Measurements from ENCODE around the gene KRTAP23-1. TPM values are rescaled to one million over a fixed set of nuclear protein-coding genes. Genes with fewer than 3 reads are reported as not detected.

KRTAP23-1 gene, protein sequence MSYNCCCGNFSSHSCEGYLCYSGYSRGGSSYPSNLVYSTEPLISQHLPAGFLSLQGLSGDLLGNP
- not detected for total RNA-seq
- polyA plus RNA-seq = not detected
- total RNA-seq = 0 reads per million in 6 experiments

DNA sequence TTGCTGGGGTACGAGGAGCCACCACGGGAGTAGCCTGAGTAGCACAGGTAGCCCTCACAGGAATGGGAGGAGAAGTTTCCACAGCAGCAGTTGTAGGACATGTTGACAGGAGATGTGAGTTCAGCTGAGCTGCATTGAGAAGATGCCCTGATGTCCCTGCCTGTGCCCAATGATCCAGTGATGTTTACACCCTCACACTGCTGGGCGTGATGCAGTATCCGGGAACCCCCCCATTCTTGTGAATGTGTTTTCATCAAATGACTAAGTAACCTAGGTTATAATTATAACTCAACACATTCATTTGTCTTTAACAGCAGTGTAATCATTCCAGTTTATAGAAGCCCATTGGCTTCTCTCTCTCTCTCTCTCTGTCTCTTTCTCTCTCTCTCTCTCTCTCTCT is at the start of gene KRTAP23-1:
Gene KRTAP23-1 (minus strand): TSS at position 101 of the 400 bp plus-strand sequence. CDS start 0 bp downstream, at position 101.
- Mint-ChIP-seq H3K9me3 (no peaks in the 10 kb centered on the region), H3K4me3 (no peak within 1 kb of the TSS), H3K27ac (no peak within 1 kb of the TSS), H3K36me3 (no peaks in the 10 kb centered on the region), H3K4me1 (no peaks in the 10 kb centered on the region), H3K27me3 (peaks cover 0 to 19% (median 1%) of the 10 kb centered on the region in 5 donors)
- ATAC-seq (no peak), DNase-seq (no peak)
- POLR2A ChIA-PET = no interaction called here

GRCh38 chr21:30395731-30396130 is 47.3 kb upstream of the KRTAP23-1 start, which contains the start of gene KRTAP13-1:
KRTAP13-1 (plus strand) TSS chr21:30396031; CDS start chr21:30396087, 56 bp downstream.
- Mint-ChIP-seq H3K36me3 (no peaks in the 10 kb centered on the region), H3K4me3 (no peak within 1 kb of the TSS), H3K27ac (no peak within 1 kb of the TSS), H3K27me3 (peaks cover 5 to 22% (median 10%) of the 10 kb centered on the region in 5 donors), H3K9me3 (peaks cover 0 to 6% (median 1%) of the 10 kb centered on the region in 9 donors), H3K4me1 (no peaks in the 10 kb centered on the region)
- DNase-seq (no peak), ATAC-seq (no peak)
- POLR2A ChIA-PET = no interaction called here

GRCh38 chr21:30391492-30392025 is 43.2 kb upstream of the KRTAP23-1 start:
- no peak overlapping the region for H3K27ac Mint-ChIP-seq
- POLR2A ChIA-PET = no interaction called here
- H3K36me3 Mint-ChIP-seq = no peaks in the 10 kb centered on the region
- DNase-seq (no peak), ATAC-seq (no peak)
- H3K4me1 Mint-ChIP-seq = no peaks in the 10 kb centered on the region
- H3K4me3 Mint-ChIP-seq = no peak overlapping the region
- peaks cover 0 to 16% (median 5%) of the 10 kb centered on the region in 9 donors for H3K9me3 Mint-ChIP-seq
- peaks cover 2 to 17% (median 3%) of the 10 kb centered on the region in 5 donors for H3K27me3 Mint-ChIP-seq

- no peak overlapping the region for H3K4me3 Mint-ChIP-seq
- H3K27me3 Mint-ChIP-seq = peaks cover 2 to 18% (median 5%) of the 10 kb centered on the region in 5 donors
- no peak overlapping the region for H3K27ac Mint-ChIP-seq
- ATAC-seq = no peak
- DNase-seq = no peak
- H3K36me3 Mint-ChIP-seq = no peaks in the 10 kb centered on the region
- peaks cover 0 to 7% (median 0%) of the 10 kb centered on the region in 9 donors for H3K9me3 Mint-ChIP-seq
- POLR2A ChIA-PET = no interaction called here
- H3K4me1 Mint-ChIP-seq = no peaks in the 10 kb centered on the region
Measured at GRCh38 chr21:30382201-30382600, 33.8 kb upstream of the KRTAP23-1 start.

DNA sequence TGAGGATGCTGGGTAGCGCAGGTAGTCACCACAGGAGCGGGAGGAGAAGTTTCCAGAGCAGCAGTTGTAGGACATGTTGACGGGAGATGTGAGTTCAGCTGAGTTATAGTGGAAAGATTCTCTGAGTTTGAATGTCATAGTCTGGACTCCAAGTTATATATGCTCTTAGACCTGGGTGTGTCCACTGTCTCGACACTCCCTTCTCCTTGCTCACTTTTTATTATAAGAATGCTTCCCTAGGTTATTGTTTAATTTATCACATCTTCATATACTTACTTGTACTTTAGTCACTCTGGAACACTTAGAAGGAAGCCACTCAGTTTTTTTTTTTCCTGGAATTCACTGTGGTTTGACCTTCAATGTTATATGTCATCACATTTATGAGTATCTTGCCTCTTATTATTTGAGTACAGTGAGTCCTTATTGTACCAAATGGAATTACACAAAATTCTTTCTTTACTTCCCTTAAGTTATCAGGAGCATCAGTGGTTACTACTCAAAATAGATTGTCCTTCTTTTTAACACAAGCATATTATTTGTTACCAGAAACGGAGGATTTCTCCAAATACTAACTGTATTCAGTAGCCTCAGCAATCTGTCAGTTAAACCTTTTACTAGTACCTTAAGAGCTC is 23.8 kb upstream of the KRTAP23-1 start, which contains the start of gene KRTAP13-2:
Gene KRTAP13-2 (minus strand): TSS at position 133 of the 632 bp plus-strand sequence. CDS start 58 bp downstream, at position 75.
- H3K27ac Mint-ChIP-seq = peak within 1 kb of the TSS in 1 of 10 donors; percentile 35
- POLR2A ChIA-PET = no interaction called here
- no peaks in the 10 kb centered on the region for H3K4me1 Mint-ChIP-seq
- H3K4me3 Mint-ChIP-seq = no peak within 1 kb of the TSS
- ATAC-seq (no peak), DNase-seq (no peak)
- H3K9me3 Mint-ChIP-seq = peaks cover 0 to 2% (median 0%) of the 10 kb centered on the region in 9 donors
- H3K36me3 Mint-ChIP-seq = no peaks in the 10 kb centered on the region
- H3K27me3 Mint-ChIP-seq = peaks cover 2 to 7% (median 5%) of the 10 kb centered on the region in 5 donors

- H3K9me3 Mint-ChIP-seq = no peaks in the 10 kb centered on the region
- H3K36me3 Mint-ChIP-seq = no peaks in the 10 kb centered on the region
- POLR2A ChIA-PET = no interaction called here
- H3K27ac Mint-ChIP-seq = no peak overlapping the region
- H3K4me3 Mint-ChIP-seq = no peak overlapping the region
- H3K27me3 Mint-ChIP-seq = peaks cover 7 to 18% (median 9%) of the 10 kb centered on the region in 5 donors
- DNase-seq (no peak), ATAC-seq (no peak)
- H3K4me1 Mint-ChIP-seq = no peaks in the 10 kb centered on the region
Measured at GRCh38 chr21:30355906-30356305, 7.5 kb upstream of the KRTAP23-1 start.

DNA sequence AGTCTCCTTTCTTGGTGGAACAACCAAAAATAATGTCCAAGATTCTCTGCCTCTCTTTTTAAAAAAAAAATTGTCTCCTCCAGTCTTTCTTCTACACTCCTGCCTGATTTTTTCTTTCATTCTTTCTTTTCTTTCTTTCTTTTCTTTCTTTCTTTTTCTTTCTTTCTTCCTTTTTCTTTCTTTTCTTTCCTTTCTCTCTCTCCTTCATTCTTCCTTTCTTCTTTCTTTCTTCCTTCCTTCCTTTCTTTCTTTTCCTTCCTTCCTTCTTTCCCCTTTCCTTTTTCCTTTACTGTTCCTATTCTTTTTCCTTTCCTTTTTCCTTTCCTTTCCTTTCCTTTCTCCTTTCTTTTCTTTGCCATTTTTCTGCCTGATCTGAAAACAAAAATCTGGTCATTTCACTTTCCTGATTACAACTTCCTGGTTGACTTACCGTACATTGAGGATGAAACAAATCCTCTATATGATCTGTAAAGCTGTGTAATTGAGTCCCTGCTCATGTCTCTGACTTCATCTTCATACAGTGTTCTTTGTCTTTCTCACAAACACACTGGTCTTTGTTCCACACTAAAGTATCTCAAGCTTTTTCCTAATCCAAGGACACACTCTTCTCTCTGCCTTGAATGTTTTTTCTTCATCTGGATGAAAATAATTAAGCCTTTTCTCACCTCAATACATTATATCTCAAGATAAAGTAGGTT is 6.1 kb upstream of the KRTAP23-1 start:
- POLR2A ChIA-PET = no interaction called here
- DNase-seq = no peak
- Mint-ChIP-seq H3K9me3 (no peaks in the 10 kb centered on the region), H3K4me3 (no peak overlapping the region), H3K27me3 (peaks cover 7 to 18% (median 9%) of the 10 kb centered on the region in 5 donors), H3K36me3 (no peaks in the 10 kb centered on the region), H3K27ac (no peak overlapping the region), H3K4me1 (no peaks in the 10 kb centered on the region)
- no peak for ATAC-seq

GRCh38 chr21:30351534-30351933 is 3.1 kb upstream of the KRTAP23-1 start:
- no peaks in the 10 kb centered on the region for H3K36me3 Mint-ChIP-seq
- no peaks in the 10 kb centered on the region for H3K4me1 Mint-ChIP-seq
- ATAC-seq (no peak), DNase-seq (no peak)
- POLR2A ChIA-PET = no interaction called here
- no peaks in the 10 kb centered on the region for H3K9me3 Mint-ChIP-seq
- H3K27ac Mint-ChIP-seq = no peak overlapping the region
- peaks cover 6 to 17% (median 7%) of the 10 kb centered on the region in 5 donors for H3K27me3 Mint-ChIP-seq
- H3K4me3 Mint-ChIP-seq = no peak overlapping the region

GRCh38 chr21:30349572-30349971 is 1.2 kb upstream of the KRTAP23-1 start:
- no peaks in the 10 kb centered on the region for H3K4me1 Mint-ChIP-seq
- H3K4me3 Mint-ChIP-seq = no peak overlapping the region
- H3K27ac Mint-ChIP-seq = no peak overlapping the region
- no peaks in the 10 kb centered on the region for H3K9me3 Mint-ChIP-seq
- no peak for DNase-seq
- H3K27me3 Mint-ChIP-seq = peaks cover 3 to 19% (median 5%) of the 10 kb centered on the region in 5 donors
- H3K36me3 Mint-ChIP-seq = no peaks in the 10 kb centered on the region
- no peak for ATAC-seq
- POLR2A ChIA-PET = no interaction called here

DNA sequence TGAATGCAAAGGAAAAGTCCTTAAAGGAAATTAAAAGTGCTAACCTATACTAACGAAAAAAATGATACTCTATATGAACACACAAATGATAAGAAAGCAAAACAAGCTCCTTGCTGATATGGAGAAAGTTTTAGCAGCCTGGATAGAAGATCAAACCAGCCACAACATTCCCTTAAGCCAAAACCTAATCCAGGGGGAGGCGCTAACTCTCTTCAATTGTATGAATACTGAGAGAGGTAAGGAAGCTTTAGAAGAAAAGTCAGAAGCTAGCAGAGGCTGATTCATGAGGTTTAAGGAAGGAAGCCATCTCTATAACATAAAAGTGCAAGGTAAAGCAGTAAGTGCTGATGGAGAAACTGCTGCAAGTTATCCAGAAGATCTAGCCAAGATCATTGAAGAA is 3.4 kb downstream of the KRTAP23-1 start:
- H3K27me3 Mint-ChIP-seq = peaks cover 3 to 20% (median 6%) of the 10 kb centered on the region in 5 donors
- H3K4me3 Mint-ChIP-seq = no peak overlapping the region
- DNase-seq (no peak), ATAC-seq (no peak)
- no peaks in the 10 kb centered on the region for H3K36me3 Mint-ChIP-seq
- no peaks in the 10 kb centered on the region for H3K9me3 Mint-ChIP-seq
- POLR2A ChIA-PET = no interaction called here
- H3K27ac Mint-ChIP-seq = no peak overlapping the region
- no peaks in the 10 kb centered on the region for H3K4me1 Mint-ChIP-seq

DNA sequence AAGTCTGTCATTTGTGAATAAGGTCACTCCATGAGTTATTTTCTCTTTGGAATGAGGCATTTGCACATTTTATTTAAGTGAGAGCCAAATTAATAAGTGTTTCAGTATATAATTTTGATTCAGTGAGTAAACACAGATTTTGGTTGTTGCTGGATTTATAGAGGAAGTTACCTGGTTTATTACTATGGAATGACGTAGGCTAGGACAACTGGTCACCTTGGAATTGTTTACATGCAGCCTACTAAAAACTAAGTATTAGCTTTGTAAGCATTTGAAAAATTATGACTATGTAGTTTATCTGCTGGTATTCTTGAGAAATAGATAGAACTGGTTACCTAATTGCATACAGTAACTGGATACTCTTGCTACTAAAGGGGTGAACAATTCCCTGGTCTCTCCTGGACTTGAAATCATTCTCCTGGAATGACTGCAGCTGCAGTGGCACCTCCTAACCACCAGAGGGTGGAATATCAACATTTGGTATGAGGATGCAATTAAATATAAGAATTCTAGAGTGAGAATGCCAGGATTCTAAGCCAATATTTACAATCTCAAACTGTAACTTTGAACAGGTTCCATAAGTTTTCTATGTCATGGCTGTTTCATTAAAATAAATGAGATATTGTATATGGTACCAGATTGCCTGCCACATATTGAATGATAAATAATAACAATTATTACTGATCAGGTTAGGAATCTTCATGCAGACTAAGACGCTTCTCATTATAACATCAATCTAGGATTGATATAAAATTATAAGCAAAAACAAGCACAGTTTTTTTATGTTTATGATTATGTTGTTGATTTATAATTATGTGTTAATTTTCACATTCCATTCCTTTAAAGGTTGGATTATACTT is 7.5 kb downstream of the KRTAP23-1 start:
- H3K27me3 Mint-ChIP-seq = peaks cover 3 to 15% (median 4%) of the 10 kb centered on the region in 5 donors
- no peaks in the 10 kb centered on the region for H3K4me1 Mint-ChIP-seq
- DNase-seq = peak in 9 of 10 donors; percentile 1 to 58 (median 18)
- H3K27ac Mint-ChIP-seq = no peak overlapping the region
- ATAC-seq = no peak
- no peaks in the 10 kb centered on the region for H3K9me3 Mint-ChIP-seq
- POLR2A ChIA-PET = no interaction called here
- no peak overlapping the region for H3K4me3 Mint-ChIP-seq
- no peaks in the 10 kb centered on the region for H3K36me3 Mint-ChIP-seq

- Mint-ChIP-seq H3K27me3 (peaks cover 3 to 10% (median 4%) of the 10 kb centered on the region in 5 donors), H3K4me3 (no peak overlapping the region), H3K9me3 (no peaks in the 10 kb centered on the region), H3K4me1 (no peaks in the 10 kb centered on the region), H3K36me3 (no peaks in the 10 kb centered on the region), H3K27ac (no peak overlapping the region)
- DNase-seq = no peak
- no peak for ATAC-seq
- POLR2A ChIA-PET = interaction anchor here (0.7 kb wide), 2 partner anchors 25 to 95 kb away, joined by 3 to 6 read pairs; no protein-coding TSS in a partner anchor
Measured at GRCh38 chr21:30338717-30339116, 9.7 kb downstream of the KRTAP23-1 start.

Measured in naive thymus-derived CD8-positive, alpha-beta T cell (primary cell).